HFF-Myc (cell line): ENCODE data around the gene ARHGEF40.

Experiments used
- DNase-seq: peaks from one replicate; pipeline ENCODE4 v3.0.0-alpha.2; 2011; ENCODE audit warnings: low read depth; ENCODE audit errors: extremely low read depth
- H3K4me3 ChIP-seq: replicated peaks from 2 replicates; pipeline ENCODE4 v1.5.1; 2011; ENCODE audit warnings: low read depth, mild to moderate bottlenecking, control low read depth, low read length
- TF ChIP-seq, protein P1 (sequence below): IDR thresholded peaks from 2 replicates; pipeline ENCODE4 v1.5.1; 2012; ENCODE audit warnings: mild to moderate bottlenecking, low read depth, low read length, control low read depth; ENCODE audit errors: missing control alignments

ARHGEF40 gene

DNA sequence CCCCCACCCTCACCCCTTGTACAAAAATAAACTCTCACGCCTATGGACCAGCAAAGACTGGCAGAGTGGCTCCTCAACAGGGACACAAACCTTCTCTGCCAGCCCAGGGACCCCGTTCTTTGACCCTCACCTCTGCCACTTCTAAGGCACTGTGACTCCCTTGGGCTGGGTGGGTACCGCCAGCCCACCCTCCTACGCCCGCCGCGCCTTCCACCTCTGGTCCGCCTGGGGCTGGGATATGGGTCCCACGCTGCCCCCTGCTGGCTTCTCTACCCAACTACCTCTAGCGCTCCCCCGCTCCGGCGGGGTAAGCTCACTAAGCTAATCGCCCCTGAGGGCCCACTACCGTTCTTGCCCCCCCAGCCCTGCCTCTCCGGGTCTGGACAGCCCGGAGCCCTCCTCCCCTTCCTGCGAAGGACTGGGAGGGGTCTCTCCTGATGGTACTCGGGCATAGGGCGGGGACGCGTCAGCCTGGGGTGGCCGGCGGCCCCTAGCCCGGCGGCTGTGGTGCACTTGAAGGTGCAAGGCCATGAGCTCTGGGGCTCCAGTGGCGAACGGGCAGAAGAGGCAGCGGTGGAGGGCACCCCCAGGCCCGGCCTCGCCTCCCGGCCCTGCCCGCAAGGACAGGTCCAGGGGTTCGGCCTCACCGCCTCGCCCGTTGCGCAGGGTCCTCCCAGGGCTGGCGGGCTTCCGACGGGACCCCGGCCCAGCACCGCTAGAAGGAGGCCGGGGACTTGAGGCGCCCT is 20.3 kb downstream of the ARHGEF40 start:
- H3K4me3 ChIP-seq, result no peak overlapping the region
- DNase-seq, result no peak
- TF ChIP-seq, protein P1, sequence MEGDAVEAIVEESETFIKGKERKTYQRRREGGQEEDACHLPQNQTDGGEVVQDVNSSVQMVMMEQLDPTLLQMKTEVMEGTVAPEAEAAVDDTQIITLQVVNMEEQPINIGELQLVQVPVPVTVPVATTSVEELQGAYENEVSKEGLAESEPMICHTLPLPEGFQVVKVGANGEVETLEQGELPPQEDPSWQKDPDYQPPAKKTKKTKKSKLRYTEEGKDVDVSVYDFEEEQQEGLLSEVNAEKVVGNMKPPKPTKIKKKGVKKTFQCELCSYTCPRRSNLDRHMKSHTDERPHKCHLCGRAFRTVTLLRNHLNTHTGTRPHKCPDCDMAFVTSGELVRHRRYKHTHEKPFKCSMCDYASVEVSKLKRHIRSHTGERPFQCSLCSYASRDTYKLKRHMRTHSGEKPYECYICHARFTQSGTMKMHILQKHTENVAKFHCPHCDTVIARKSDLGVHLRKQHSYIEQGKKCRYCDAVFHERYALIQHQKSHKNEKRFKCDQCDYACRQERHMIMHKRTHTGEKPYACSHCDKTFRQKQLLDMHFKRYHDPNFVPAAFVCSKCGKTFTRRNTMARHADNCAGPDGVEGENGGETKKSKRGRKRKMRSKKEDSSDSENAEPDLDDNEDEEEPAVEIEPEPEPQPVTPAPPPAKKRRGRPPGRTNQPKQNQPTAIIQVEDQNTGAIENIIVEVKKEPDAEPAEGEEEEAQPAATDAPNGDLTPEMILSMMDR, result peak; percentile 58

DNA sequence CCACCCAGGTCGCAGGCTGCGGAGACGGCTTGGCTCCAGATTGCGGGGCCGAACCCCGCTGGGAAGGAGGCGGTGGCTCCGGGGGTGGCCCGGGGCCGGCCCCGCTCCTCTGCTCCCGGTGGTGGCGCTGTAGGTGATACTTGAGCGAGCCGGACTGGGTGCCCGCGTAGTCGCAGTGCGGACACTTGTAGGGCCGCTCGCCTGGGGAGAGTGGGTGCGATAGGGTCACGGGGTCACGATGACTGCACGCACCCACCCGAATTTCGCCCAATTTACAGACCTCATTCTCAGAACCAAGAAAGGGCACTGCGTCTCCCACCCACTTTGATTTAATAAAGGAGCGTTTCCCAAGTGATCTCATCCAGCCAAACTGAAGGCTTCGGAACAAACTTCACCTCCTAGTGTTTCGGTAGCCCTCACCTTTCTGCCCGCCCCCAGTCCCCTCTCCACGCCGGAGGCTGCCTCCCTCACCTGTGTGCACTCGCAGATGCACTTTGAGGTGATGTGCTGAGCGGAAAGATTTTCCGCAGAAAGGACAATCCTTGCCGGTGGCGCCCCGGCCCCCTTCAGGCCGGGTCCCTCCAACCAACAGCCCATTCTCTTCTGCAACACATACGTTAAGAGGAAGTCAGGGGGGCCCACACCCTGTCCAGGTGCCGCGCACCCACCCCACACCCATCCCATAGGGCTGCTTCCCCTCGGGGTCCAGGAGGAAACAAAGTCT is 21.0 kb downstream of the ARHGEF40 start:
- TF ChIP-seq, protein P1, result no peak
- H3K4me3 ChIP-seq, result no peak overlapping the region
- DNase-seq, result no peak

DNA sequence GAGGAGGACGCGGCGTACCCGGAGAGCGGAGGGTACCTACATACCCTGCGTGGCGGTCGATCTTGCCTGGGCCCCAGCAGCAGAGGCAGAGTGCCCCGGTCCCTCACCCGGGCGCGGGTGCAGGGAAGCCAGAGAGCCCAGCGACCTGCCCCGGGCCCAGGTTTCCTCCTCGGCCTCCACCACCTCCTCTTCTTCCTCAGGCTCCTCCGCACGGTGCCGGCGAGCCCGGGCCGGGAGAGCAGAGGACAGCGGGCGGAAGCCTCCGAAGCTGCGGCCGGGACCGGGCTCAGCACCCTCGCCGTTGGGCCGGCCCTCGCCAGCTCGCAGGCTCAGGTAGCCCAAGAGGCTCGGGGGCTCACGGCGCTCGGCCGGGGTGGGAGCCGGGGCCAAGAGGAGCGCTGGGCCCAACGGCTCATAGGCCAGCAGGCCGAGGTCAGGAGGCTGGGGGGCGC is 21.7 kb downstream of the ARHGEF40 start:
- DNase-seq, result no peak
- H3K4me3 ChIP-seq, result no peak overlapping the region
- TF ChIP-seq, protein P1, result no peak

DNA sequence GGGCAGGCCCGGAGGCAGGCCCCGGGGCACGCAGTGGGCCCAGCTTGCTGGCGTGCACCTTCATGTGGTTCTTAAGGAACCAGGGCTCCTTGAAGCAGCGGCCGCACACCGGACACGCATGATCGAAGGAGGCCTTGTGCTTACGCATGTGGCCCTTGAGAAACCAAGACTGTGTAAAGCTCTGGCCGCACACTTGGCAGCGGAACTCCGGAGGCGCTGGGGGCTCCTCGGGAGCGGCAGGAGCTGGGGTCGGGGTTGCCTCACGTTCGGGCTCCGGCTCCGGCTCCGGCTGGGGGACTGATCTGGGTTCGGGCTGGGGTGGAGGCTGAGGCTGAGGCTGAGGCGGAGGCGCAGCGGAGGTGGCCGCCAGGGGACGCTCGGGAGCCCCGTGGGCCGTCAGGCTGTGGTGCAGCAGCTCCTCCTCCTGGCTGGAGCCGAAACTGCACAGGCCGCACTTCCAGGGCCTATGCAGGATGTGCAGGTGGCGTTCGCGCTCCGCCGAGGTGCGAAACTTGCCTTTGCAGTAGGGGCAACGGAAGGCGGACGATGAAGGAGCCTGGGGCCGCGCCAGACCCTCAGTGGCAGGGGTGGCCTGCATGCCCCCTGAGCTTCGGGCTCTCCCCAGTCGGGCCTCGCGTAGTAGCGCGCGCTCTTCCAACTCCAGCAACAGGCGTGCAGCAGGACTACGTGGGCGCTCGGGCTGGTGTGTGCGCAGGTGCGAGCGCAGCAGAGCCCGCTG is 22.3 kb downstream of the ARHGEF40 start:
- no peak for DNase-seq
- no peak overlapping the region for H3K4me3 ChIP-seq
- TF ChIP-seq, protein P1, result peak; percentile 100

DNA sequence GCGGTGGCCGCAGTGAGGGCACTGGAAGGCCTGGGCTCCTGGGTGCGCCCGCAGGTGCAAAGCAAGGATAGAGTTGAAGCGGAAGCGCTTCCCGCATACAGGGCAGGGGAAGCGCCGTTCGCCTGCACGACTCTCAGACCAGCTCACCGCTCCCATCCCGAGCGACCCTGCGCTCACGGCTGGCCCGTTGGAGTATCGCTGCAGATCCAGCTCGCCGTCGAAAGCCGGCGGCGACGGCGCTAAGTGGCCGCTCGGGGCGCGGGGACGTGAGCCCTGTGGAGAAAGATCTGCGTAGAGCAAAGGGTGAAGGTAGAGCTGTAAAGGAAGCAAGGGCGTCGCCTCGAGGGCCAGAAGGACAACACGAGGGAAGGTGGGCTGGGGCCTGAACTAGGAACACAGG is 22.9 kb downstream of the ARHGEF40 start:
- no peak overlapping the region for H3K4me3 ChIP-seq
- TF ChIP-seq, protein P1, result no peak
- DNase-seq, result no peak

DNA sequence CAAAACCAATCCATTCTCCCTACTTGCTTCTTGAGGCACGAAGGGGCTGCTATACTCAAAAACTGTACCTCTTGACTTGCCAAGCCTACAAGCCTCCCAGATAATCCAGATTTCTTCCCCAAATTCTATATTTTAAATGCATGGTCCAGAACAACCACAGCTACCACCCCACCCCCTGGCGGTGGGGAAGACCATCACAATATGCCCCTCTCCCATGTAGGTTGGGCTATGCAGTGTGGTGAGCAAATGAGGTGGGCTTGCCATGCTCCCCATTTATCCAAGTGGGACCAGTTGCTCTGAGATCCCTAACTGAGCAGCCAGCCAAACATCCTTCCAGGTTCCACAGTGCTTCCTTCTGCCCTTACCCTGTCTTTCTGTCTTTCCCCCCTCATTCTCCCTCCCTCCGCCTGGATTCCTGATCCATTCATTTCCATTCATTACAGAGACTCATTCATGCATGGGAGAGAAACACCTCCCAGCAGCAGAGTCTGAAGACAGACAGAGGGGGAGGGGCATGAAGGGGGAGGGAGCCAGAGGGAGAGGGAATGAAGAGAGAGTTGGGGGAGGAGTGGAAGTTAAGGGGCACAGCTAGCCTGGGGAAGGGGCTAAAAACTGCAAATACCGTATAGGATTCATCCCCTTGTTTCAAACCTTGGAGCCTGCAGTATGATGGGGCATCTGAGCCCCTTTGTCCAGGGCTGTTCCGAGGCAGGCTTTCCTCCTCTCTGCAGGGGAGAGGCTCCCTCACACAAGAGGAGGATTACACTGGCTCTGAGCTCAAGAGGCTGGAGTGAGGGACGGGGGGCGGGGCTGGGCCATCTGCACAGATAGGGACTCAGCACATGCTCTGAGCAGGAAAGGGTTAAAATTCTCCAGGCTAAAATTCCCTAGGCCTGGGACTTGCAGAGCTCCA is 23.9 kb downstream of the ARHGEF40 start:
- no peak for DNase-seq
- TF ChIP-seq, protein P1, result peak; percentile 38
- H3K4me3 ChIP-seq, result no peak overlapping the region
